GM21528 (cell line): ENCODE data around the gene SNRPF.
A peak's percentile ranks its signal among the peaks of the same experiment; 100 is the strongest.

Source experiments
- ATAC-seq: cut with Tn5 transposase; IDR thresholded peaks from one replicate; pipeline ENCODE4 v1.9.1; 2021; ENCODE audit warnings: mild to moderate bottlenecking, moderate library complexity; ENCODE audit not compliant: unreplicated experiment, low FRiP score

Gene SNRPF

GRCh38 chr12:95857799-95858198, 953 bp upstream of the SNRPF start:
- ATAC-seq: no peak

GRCh38 chr12:95859344-95859816, 628 bp downstream of the SNRPF start:
- peak; percentile 27 for ATAC-seq

GRCh38 chr12:95859947-95860850, 1.4 kb downstream of the SNRPF start:
- no peak for ATAC-seq

GRCh38 chr12:95862038-95862437, 3.3 kb downstream of the SNRPF start:
- ATAC-seq: no peak

- no peak for ATAC-seq
Measured at GRCh38 chr12:95863337-95863736, 4.6 kb downstream of the SNRPF start.

- ATAC-seq: no peak
Measured at GRCh38 chr12:95870897-95871296, 12.1 kb downstream of the SNRPF start.

- no peak for ATAC-seq
Measured at GRCh38 chr12:95874452-95874851, 15.7 kb downstream of the SNRPF start.

GRCh38 chr12:95877622-95878021, 18.9 kb downstream of the SNRPF start:
- no peak for ATAC-seq

GRCh38 chr12:95880895-95881294, 22.1 kb downstream of the SNRPF start:
- no peak for ATAC-seq

- no peak for ATAC-seq
Measured at GRCh38 chr12:95881331-95881955, 22.7 kb downstream of the SNRPF start.

GRCh38 chr12:95882080-95882479, 23.3 kb downstream of the SNRPF start:
- ATAC-seq: no peak

- ATAC-seq: no peak
Measured at GRCh38 chr12:95882873-95883272, 24.1 kb downstream of the SNRPF start.

- ATAC-seq: no peak
Measured at GRCh38 chr12:95884998-95885397, 26.2 kb downstream of the SNRPF start.

GRCh38 chr12:95887311-95887710, 28.6 kb downstream of the SNRPF start:
- ATAC-seq: no peak

GRCh38 chr12:95890958-95891357, 32.2 kb downstream of the SNRPF start:
- ATAC-seq: no peak

GRCh38 chr12:95896846-95897245, 38.1 kb downstream of the SNRPF start:
- no peak for ATAC-seq

GRCh38 chr12:95898081-95898480, 39.3 kb downstream of the SNRPF start:
- ATAC-seq: no peak

GRCh38 chr12:95908573-95908972, 49.8 kb downstream of the SNRPF start:
- no peak for ATAC-seq

GRCh38 chr12:95909871-95910270, 51.1 kb downstream of the SNRPF start:
- ATAC-seq: no peak
